Renal cortex interstitium (tissue), 11 donors: ENCODE data around the gene GPR176. TPM values are rescaled to one million over a fixed set of nuclear protein-coding genes. Genes with fewer than 3 reads are reported as not detected.

Source experiments
- DNase-seq, 11 donors: peaks; one replicate each; pipeline ENCODE4 v3.0.0-alpha.2; 2013; ENCODE audit warnings: low read depth in 9 of 11, low spot score in 4 of 11; ENCODE audit errors: extremely low read depth in 1 of 11
- polyA plus RNA-seq, 3 donors: library from polyadenylated mRNA; unstranded; fragments of 120-200 nt; gene quantifications; one replicate each; pipeline ENCODE4 v1.2.1, GENCODE V29; 2013; ENCODE audit not compliant: insufficient read length in 3 of 3

Gene GPR176
- polyA plus RNA-seq, 3 donors, result 15.0 to 17.1 (median 15.2) TPM

- DNase-seq, result peak in 8 of 11 donors; percentile 23 to 59 (median 43)
These were observed 142.0 kb downstream of the GPR176 start for GRCh38 chr15:39778021-39778420.

- no peak for DNase-seq
These were observed 142.6 kb downstream of the GPR176 start for GRCh38 chr15:39777496-39777895.

GRCh38 chr15:39776068-39776467 lies 144.0 kb downstream of the GPR176 start:
- no peak for DNase-seq

- no peak for DNase-seq
These were observed 145.3 kb downstream of the GPR176 start for GRCh38 chr15:39774688-39775267.

- DNase-seq, result no peak
These were observed 149.0 kb downstream of the GPR176 start for GRCh38 chr15:39770748-39771689.

- DNase-seq, result no peak
These were observed 152.1 kb downstream of the GPR176 start for GRCh38 chr15:39767921-39768320.

GRCh38 chr15:39761006-39761405 lies 159.1 kb downstream of the GPR176 start:
- DNase-seq, result no peak

GRCh38 chr15:39756806-39757522 lies 163.1 kb downstream of the GPR176 start:
- peak; percentile 33 to 69 (median 49) for DNase-seq

GRCh38 chr15:39752991-39753390 lies 167.1 kb downstream of the GPR176 start:
- no peak for DNase-seq

- no peak for DNase-seq
These were observed 167.8 kb downstream of the GPR176 start for GRCh38 chr15:39752246-39752645.

Other genes with a start within 250 kb of the GPR176 start
- gene FSIP1, start 137.4 kb downstream of the GPR176 start, polyA plus RNA-seq, result 1 to 10 TPM; 1.4 to 2.6 (median 2.0) TPM
- 10 to 100 TPM; 50.5 to 52.2 (median 50.5) TPM for gene EIF2AK4, start 13.8 kb upstream of the GPR176 start, polyA plus RNA-seq
- 100 to 1,000 TPM; 519 to 629 (median 535) TPM for gene SRP14, start 118.9 kb upstream of the GPR176 start, polyA plus RNA-seq
- 10 to 100 TPM; 34.9 to 45.1 (median 41.3) TPM for gene BMF, start 188.6 kb upstream of the GPR176 start, polyA plus RNA-seq
- 10 to 100 TPM; 28.0 to 40.1 (median 30.7) TPM for gene BUB1B, start 240.8 kb upstream of the GPR176 start, polyA plus RNA-seq